ENCODE results near the gene PPP2R1B. TPM values are rescaled to one million over a fixed set of nuclear protein-coding genes. Genes with fewer than 3 reads are reported as not detected.

PPP2R1B gene
- total and polyA plus RNA-seq, 4 donors = 33.2 to 316 (median 52.5) TPM

DNA sequence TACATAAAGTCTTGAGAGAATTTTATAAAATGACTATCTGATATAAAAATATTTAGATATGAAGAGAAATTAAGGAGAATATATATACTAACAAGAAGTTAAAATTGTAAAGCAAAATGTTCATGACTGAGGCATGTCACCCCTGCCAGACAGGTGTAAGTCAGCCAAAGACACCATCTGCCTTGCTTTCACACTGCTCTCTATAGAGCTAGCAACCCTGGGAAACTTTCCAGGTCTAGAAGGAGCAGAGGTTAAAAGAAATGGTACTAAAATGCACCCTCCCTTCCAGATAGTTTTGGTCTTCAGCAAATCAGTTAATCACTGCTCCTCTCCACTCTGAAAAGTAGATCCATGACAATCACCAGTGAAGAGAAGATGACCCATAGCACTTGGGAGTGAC lies 16.5 kb downstream of the PPP2R1B start:
- no peaks in the 10 kb centered on the region for H3K27me3 ChIP-seq (ENCODE audit: control insufficient read depth in 4 of 4, insufficient read depth in 4 of 4, low read length in 3 of 4)
- no peaks in the 10 kb centered on the region for H3K9me3 ChIP-seq (ENCODE audit: control insufficient read depth in 4 of 4, low read length in 3 of 4)
- H3K4me1 ChIP-seq (ENCODE audit: control insufficient read depth in 4 of 4, insufficient read depth in 4 of 4, low read length in 3 of 4) = peaks cover 3 to 17% (median 15%) of the 10 kb centered on the region in 4 donors
- no peak for DNase-seq (ENCODE audit: low spot score)
- peaks cover 10 to 70% (median 63%) of the 10 kb centered on the region in 4 donors for H3K36me3 ChIP-seq (ENCODE audit: control insufficient read depth in 4 of 4, insufficient read depth in 3 of 4, low read depth in 1 of 4, low read length in 3 of 4)
- no peak overlapping the region for H3K4me3 ChIP-seq (ENCODE audit: low read depth in 1 of 3, low read length in 3 of 3)
- H3K9ac ChIP-seq (ENCODE audit: low read depth in 1 of 2, low read length in 2 of 2) = peak overlapping the region in 1 of 2 donors; percentile 50
- TF ChIP-seq RXRA (IDR thresholded peaks at IDR 0.05) (no peak), JUND (IDR thresholded peaks at IDR 0.05) (no peak), HNF4A (conservative IDR thresholded peaks at IDR 0.05) (no peak), FOXA1 (IDR thresholded peaks at IDR 0.05) (no peak), EGR1 (IDR thresholded peaks at IDR 0.05; ENCODE audit: low read depth in 2 of 2) (no peak), NR2F2 (IDR thresholded peaks at IDR 0.05) (no peak), RAD21 (IDR thresholded peaks at IDR 0.05) (no peak), GABPA (IDR thresholded peaks at IDR 0.05 in 1 of 2, conservative IDR thresholded peaks at IDR 0.05 in 1 of 2) (no peak)
- TF ChIP-seq, protein P1, sequence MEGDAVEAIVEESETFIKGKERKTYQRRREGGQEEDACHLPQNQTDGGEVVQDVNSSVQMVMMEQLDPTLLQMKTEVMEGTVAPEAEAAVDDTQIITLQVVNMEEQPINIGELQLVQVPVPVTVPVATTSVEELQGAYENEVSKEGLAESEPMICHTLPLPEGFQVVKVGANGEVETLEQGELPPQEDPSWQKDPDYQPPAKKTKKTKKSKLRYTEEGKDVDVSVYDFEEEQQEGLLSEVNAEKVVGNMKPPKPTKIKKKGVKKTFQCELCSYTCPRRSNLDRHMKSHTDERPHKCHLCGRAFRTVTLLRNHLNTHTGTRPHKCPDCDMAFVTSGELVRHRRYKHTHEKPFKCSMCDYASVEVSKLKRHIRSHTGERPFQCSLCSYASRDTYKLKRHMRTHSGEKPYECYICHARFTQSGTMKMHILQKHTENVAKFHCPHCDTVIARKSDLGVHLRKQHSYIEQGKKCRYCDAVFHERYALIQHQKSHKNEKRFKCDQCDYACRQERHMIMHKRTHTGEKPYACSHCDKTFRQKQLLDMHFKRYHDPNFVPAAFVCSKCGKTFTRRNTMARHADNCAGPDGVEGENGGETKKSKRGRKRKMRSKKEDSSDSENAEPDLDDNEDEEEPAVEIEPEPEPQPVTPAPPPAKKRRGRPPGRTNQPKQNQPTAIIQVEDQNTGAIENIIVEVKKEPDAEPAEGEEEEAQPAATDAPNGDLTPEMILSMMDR (IDR thresholded peaks at IDR 0.05; ENCODE audit: low read depth, low read length, missing input control) = no peak
- TF ChIP-seq, protein P2, sequence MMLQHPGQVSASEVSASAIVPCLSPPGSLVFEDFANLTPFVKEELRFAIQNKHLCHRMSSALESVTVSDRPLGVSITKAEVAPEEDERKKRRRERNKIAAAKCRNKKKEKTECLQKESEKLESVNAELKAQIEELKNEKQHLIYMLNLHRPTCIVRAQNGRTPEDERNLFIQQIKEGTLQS (IDR thresholded peaks at IDR 0.05) = no peak
- TF ChIP-seq, protein P3, sequence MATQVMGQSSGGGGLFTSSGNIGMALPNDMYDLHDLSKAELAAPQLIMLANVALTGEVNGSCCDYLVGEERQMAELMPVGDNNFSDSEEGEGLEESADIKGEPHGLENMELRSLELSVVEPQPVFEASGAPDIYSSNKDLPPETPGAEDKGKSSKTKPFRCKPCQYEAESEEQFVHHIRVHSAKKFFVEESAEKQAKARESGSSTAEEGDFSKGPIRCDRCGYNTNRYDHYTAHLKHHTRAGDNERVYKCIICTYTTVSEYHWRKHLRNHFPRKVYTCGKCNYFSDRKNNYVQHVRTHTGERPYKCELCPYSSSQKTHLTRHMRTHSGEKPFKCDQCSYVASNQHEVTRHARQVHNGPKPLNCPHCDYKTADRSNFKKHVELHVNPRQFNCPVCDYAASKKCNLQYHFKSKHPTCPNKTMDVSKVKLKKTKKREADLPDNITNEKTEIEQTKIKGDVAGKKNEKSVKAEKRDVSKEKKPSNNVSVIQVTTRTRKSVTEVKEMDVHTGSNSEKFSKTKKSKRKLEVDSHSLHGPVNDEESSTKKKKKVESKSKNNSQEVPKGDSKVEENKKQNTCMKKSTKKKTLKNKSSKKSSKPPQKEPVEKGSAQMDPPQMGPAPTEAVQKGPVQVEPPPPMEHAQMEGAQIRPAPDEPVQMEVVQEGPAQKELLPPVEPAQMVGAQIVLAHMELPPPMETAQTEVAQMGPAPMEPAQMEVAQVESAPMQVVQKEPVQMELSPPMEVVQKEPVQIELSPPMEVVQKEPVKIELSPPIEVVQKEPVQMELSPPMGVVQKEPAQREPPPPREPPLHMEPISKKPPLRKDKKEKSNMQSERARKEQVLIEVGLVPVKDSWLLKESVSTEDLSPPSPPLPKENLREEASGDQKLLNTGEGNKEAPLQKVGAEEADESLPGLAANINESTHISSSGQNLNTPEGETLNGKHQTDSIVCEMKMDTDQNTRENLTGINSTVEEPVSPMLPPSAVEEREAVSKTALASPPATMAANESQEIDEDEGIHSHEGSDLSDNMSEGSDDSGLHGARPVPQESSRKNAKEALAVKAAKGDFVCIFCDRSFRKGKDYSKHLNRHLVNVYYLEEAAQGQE (IDR thresholded peaks at IDR 0.05) = no peak
- TF ChIP-seq, protein P4, sequence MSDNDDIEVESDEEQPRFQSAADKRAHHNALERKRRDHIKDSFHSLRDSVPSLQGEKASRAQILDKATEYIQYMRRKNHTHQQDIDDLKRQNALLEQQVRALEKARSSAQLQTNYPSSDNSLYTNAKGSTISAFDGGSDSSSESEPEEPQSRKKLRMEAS (IDR thresholded peaks at IDR 0.05) = no peak
- peak overlapping the region; percentile 46 to 73 for H3K27ac ChIP-seq (ENCODE audit: low read depth in 1 of 2, low read length in 2 of 2)

DNA sequence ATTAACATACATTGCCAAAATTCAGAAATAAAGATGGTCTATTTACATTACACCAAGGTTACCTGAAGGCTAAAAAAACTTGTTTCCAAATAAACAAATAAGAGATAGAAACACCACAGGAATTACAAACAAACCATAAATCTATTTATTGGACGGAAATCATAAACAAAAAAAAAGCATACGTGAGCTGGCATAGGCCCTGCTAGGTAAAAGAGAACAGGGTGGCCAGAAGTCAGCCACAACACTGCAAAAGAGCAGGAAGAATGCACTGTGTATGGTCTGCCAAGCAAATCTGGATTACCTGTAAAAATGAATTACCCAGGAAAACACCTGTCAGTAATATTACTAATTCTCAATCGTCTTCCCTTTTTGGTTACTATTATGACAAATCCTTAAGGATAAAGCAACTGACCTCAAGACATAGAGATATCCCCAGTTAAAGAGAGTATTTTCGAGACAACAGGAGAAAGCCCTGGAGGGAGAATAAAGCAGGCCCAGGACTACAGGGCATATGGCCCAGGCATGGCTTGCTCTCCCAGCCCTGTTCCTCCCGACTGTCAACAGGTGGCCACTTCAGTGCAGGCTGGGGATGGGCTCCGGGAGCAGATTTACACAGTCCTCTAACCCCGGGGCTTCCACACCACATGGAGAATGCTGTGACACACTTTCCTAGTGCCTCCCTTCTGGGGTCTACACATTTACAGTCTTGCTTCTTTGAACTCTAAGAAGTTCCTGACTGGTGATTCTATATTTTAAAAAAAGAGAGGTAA lies 18.0 kb downstream of the PPP2R1B start:
- Histone ChIP-seq H3K4me3 (ENCODE audit: low read depth in 1 of 3, low read length in 3 of 3) (no peak overlapping the region), H3K36me3 (ENCODE audit: control insufficient read depth in 4 of 4, insufficient read depth in 3 of 4, low read depth in 1 of 4, low read length in 3 of 4) (peaks cover 13 to 72% (median 65%) of the 10 kb centered on the region in 4 donors), H3K9ac (ENCODE audit: low read depth in 1 of 2, low read length in 2 of 2) (peak overlapping the region in 1 of 2 donors; percentile 14), H3K27me3 (ENCODE audit: control insufficient read depth in 4 of 4, insufficient read depth in 4 of 4, low read length in 3 of 4) (no peaks in the 10 kb centered on the region), H3K27ac (ENCODE audit: low read depth in 1 of 2, low read length in 2 of 2) (peak overlapping the region in 1 of 2 donors; percentile 13), H3K4me1 (ENCODE audit: control insufficient read depth in 4 of 4, insufficient read depth in 4 of 4, low read length in 3 of 4) (peaks cover 3 to 17% (median 15%) of the 10 kb centered on the region in 4 donors), H3K9me3 (ENCODE audit: control insufficient read depth in 4 of 4, low read length in 3 of 4) (no peaks in the 10 kb centered on the region)
- WGBS = 73% methylated on average over 7 of the region's 7 CpGs
- TF ChIP-seq RXRA (IDR thresholded peaks at IDR 0.05) = no peak
- TF ChIP-seq TAF1 (conservative IDR thresholded peaks at IDR 0.05) = no peak
- no peak for TF ChIP-seq JUND (IDR thresholded peaks at IDR 0.05)
- TF ChIP-seq RAD21 (IDR thresholded peaks at IDR 0.05) = no peak
- no peak for TF ChIP-seq NR2F2 (IDR thresholded peaks at IDR 0.05)
- TF ChIP-seq SP1 (IDR thresholded peaks at IDR 0.05) = no peak
- TF ChIP-seq FOXA2 (IDR thresholded peaks at IDR 0.05) = no peak
- no peak for TF ChIP-seq EGR1 (IDR thresholded peaks at IDR 0.05; ENCODE audit: low read depth in 2 of 2)
- no peak for DNase-seq (ENCODE audit: low spot score)

Measured in liver (tissue), 9 donors.